Central memory CD4-positive, alpha-beta T cell (primary cell): Measurements from ENCODE around the gene ADAM12.

Source experiments
- DNase-seq: peaks from one replicate; pipeline ENCODE4 v3.0.0; 2022

Gene ADAM12

GRCh38 chr10:126312167-126312566 lies 76.1 kb downstream of the ADAM12 start:
- DNase-seq: no peak

DNA sequence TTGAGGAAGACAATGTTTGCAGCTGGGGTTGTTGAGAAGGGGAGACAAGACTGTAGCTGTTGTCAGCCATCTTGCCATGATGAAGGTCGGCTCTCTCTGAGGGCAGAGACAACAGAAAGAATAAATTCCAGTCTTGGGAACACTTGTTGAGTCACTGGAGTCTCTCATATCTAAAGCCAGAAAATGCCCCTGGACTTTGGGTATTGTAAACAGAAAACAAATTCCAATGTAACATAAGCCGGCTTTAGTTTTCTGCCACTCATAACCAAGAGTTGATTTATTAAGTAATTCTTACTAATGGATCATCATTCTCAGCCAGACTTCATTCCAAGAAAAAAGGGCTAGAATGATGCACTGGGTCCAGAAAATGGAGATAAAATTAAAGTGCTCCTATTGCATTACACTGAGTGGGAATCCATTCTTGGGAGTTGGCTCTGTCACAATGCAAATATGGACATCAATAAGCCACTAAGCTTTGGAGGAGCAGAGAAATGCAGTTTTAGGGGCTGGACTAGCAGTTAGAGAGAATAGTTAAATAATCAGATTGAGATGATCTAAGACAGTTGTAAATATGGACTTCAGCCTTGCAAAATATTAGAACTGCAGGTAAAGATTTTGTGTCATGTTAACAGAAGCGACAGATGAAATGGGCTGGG lies 78.9 kb downstream of the ADAM12 start:
- no peak for DNase-seq

GRCh38 chr10:126302826-126303665 lies 85.2 kb downstream of the ADAM12 start:
- no peak for DNase-seq

DNA sequence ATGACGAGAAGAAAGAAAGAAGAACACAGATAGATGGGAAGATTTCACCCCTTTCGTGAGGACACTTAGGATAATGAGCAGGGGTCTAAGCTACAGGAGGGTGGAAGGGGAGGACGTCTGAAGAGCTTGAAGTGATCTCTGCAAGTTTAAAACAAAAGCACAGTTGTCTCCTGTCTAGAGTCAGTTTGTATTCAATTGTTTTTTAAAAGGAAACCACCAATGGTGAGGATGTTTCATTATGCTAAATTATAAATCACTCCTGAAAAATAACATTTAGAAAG lies 85.9 kb downstream of the ADAM12 start:
- DNase-seq: no peak

GRCh38 chr10:126301701-126302475 lies 86.4 kb downstream of the ADAM12 start:
- DNase-seq: no peak

DNA sequence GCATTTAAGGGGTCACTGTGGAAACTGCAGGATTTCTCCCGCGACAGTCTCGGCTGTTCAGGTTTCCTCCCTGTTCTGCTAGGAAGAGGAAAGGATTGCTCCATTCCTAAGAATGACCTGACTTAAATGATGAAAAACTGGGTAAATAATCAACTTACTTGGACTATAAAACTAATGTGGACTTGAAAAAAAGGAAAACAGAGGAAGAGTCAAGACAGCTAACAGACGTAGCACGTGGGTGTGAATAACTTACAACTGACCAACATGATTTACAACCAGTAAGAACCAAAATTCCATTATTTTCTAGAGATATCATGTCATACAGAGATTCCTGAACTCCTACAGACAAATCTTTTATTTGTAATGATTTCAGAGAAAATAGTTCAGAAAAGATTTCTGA lies 93.8 kb downstream of the ADAM12 start:
- no peak for DNase-seq

GRCh38 chr10:126290232-126290631 lies 98.0 kb downstream of the ADAM12 start:
- no peak for DNase-seq

DNA sequence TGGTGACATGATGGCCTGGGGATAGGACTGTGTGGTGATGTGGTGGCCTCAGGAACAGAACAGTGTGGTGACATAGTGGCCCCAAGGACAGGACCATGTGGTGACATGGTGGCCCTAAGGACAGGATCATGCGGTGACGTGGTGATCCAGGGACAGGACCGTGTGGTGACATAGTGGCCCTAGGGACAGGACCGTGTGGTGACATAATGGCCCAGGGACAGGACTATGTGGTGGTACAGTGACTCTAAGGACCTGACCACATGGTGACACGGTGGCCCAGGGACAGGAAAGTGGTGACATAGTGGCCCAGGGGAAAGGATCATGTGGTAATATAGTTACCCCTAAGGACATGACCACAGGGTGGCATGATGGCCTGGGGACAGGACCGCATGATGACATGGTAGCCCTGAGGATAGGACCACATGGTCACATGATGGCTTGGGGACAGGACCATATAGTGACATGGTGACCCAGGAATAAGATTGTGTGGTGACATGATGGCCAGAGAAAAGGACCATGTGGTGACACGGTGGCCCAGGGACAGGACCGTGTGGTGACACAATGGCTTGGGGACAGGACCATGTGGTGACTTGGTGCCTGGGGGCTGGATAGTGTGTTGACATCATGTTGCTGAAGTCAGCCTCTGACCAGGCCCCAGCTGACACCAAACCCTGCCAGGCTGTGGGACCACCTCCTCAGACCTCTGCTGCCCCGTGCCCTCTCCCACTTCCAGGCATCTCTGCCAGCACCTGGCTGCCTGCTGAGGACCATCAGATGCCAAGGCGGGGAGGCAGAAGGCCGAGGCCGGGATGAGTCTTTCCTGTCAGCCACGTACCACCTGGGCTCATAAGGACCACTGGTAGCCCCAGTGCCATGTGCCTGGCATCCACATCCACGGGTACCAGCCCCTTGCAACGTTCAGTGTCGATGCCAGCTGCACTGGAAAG lies 99.5 kb downstream of the ADAM12 start:
- DNase-seq: no peak

GRCh38 chr10:126286256-126286780 lies 102.0 kb downstream of the ADAM12 start:
- DNase-seq: no peak

- no peak for DNase-seq
Measured at GRCh38 chr10:126283307-126283706, 105.0 kb downstream of the ADAM12 start.

GRCh38 chr10:126278851-126279250 lies 109.4 kb downstream of the ADAM12 start:
- no peak for DNase-seq

DNA sequence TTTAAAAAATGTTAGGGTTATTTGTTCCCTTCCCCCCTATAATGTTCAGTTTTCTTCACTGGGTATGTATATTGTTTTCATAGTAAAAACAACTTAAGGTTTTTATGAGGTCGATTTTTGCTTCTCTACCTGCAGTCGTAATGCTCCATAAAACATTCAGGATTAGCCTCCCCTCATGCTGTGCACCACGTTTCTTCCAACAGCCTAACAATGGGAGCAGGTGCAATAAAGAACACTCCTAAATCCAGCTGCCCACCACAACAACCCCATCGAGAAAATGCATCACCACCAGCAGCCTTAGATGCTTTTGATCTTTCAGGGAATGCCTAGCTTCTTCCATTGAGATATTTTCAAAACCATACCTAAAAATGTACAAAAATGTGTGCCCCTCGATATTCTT lies 111.1 kb downstream of the ADAM12 start:
- DNase-seq: no peak

GRCh38 chr10:126272526-126272925 lies 115.8 kb downstream of the ADAM12 start:
- DNase-seq: no peak

- DNase-seq: no peak
Measured at GRCh38 chr10:126270111-126270510, 118.2 kb downstream of the ADAM12 start.

DNA sequence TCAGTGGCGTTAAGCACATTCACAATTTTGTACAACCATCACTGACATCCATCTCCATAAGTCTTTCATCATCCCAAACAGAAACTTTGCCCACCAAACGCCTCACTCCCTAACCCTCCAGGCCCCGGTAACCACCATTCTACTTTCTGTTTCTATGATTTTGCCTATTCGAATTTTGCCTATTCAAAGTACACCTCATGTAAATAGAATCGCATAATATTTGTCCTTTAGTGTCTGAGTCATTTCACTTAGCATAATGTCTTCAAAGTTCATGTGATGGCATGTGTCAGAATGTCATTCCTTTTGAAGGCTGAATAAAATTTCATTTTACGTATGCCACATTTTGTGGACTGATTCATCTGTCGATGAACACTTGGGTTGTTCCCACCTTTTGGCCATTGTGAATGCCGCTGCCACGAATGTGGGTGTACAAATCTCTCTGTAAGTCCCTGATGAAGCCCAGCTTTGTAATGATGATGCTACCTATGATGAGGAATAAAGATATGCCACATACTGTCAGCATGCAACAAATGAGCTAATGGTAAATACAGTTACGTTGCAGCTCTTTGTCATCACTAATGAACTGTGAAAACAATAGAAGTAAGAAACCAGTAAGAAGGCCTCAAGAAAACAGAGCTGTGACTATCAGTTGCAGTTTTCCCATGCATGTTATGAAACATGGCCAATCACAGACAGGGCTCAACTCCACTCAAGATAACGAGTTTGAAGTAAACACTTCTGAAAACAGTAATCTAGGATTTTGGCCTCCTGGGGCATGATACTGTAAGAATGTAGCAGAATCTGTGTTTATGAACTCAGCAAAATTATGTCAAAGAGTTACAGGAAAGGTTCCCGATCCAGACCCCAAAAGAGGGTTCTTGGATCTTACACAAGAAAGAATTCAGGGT lies 120.0 kb downstream of the ADAM12 start:
- DNase-seq: no peak

DNA sequence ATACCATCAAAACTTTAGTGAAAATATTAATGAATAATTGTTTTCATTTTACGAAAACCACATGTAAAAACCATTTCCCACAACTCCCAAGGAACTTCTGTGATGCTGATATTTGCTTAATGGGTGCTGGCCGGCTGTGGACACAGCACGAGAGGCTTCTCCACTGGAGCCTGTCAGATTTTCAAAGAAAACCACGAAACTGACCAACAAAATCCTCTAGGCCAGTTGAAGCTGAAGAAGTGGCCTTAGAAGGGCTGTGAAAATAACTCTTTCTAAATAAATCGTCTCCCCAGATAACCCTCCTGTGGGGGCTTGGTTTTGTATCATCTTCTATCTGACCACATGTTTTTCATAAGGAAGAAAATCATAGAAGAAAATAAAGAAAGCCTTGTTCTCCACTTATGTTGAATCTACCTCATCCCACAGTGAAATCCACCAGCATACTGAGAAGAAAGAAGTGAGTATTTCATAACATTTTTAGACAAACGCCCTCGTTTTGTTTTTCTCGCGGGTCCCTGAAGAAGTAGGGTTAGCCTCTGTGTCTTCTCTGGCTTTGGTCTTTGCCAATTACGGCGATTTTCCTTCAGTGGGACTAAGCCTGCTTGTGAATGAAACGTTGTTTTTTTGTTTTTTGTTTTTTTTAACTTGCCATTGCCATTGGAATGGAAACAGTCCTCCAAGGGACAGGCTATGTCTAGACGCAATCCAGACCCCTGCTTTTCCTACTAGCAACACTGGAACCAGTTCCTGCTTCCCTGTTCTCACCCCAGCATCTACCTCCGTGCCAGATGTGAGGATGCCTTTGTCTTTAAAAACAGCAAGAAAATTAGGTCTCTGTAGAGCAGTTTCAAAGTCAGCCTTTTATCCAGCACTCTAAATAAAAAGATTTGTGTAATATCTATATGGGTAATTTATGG lies 123.9 kb downstream of the ADAM12 start:
- DNase-seq: no peak

DNA sequence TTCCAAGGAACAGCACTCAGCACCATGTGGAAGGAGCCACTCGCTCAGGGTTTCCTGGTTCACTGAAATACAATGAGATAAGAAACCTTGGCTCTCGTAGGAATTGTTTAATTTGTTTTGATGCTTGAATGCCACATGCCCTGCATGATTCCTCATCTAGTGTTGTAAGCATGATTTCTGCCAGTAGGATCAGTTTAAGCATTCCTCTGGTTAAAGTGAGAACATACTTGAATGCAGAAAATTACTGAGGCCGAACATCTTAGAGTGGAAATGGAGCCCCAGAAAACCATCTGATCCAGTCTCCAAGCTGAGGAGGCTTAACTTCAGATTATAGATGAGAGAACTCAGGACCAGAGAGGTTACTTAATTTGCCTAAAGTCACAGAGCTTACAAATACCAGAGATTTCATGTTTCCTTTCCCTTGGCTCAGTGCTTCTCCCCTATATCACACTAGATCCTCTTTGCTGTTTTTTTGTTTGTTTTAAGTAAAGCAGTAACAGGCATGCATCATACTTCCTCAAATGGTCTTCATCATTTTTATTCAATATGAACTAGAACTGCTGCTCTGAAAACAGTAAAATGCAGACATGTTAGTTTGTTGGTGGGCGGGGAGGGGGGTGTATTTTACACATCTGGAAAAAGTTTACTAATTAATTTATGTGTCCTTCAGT lies 125.1 kb downstream of the ADAM12 start:
- no peak for DNase-seq

DNA sequence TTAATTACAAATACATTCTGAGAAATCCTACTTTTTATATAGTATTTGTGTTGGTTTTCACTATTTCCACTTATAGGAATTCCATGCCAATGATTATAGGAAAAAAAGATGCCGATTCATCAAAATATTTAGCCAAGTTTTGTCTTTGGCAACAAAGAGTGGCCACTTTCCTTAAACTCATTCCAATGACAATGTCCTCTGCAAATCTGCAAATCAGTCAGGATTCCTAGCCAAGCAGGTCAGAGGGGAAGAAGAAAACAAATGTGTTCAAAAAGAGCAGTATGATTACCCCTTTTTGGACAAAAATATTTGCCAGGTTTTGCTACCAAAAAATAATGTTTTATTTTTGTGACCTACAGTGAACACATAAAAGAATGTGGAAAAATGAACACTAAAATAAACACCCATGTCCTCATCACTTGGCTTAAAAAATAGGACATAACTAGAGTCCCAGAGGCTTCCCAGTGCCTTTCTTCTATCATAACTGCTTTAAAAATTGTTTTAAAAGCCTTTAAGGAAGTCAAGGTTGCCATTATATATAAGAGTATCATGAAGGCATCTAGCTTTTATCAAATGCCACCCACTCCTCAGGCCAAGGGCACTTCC lies 125.9 kb downstream of the ADAM12 start:
- DNase-seq: no peak
